ENCODE data around the gene ATE1. TPM values are rescaled to one million over a fixed set of nuclear protein-coding genes. Genes with fewer than 3 reads are reported as not detected.

ATE1 gene
- total and polyA plus RNA-seq, 12 donors: 4.5 to 57.7 (median 42.5) TPM

- no peak for TF ChIP-seq CTCF (IDR thresholded peaks at IDR 0.05)
- Histone ChIP-seq H3K27me3 (no peaks in the 10 kb centered on the region), H3K36me3 (peaks cover 0 to 47% (median 0%) of the 10 kb centered on the region in 9 donors), H3K9me3 (no peaks in the 10 kb centered on the region), H3K27ac (no peak overlapping the region), H3K4me3 (no peak overlapping the region), H3K4me1 (no peaks in the 10 kb centered on the region)
- DNase-seq (no peak), ATAC-seq (no peak)
- 82 to 83% methylated on average over 6 of the region's 6 CpGs for WGBS, 2 donors
- intact Hi-C loops (cut with DNase I): no loop called here
Measured at GRCh38 chr10:121783782-121784372, 144.0 kb downstream of the ATE1 start.

- Histone ChIP-seq H3K4me3 (no peak overlapping the region), H3K9me3 (no peaks in the 10 kb centered on the region), H3K36me3 (peaks cover 0 to 41% (median 0%) of the 10 kb centered on the region in 9 donors), H3K4me1 (no peaks in the 10 kb centered on the region), H3K27ac (no peak overlapping the region), H3K27me3 (no peaks in the 10 kb centered on the region)
- TF ChIP-seq CTCF (IDR thresholded peaks at IDR 0.05): no peak
- WGBS, 2 donors: 95 to 96% methylated on average over 4 of the region's 4 CpGs
- no peak for ATAC-seq
- intact Hi-C loops (cut with DNase I): no loop called here
- no peak for DNase-seq
Measured at GRCh38 chr10:121781101-121781500, 146.7 kb downstream of the ATE1 start.

- peaks cover 0 to 15% (median 5%) of the 10 kb centered on the region in 9 donors for H3K4me1 ChIP-seq
- no peaks in the 10 kb centered on the region for H3K9me3 ChIP-seq
- ATAC-seq (no peak), DNase-seq (no peak)
- no peaks in the 10 kb centered on the region for H3K27me3 ChIP-seq
- intact Hi-C loops (cut with DNase I): no loop called here
- WGBS, 2 donors: 48 to 49% methylated on average over 2 of the region's 2 CpGs
- peaks cover 0 to 28% (median 0%) of the 10 kb centered on the region in 9 donors for H3K36me3 ChIP-seq
- no peak for TF ChIP-seq CTCF (IDR thresholded peaks at IDR 0.05)
- no peak overlapping the region for H3K4me3 ChIP-seq
- no peak overlapping the region for H3K27ac ChIP-seq
Measured at GRCh38 chr10:121774813-121775212, 153.0 kb downstream of the ATE1 start.

- no peak for DNase-seq
- intact Hi-C loops (cut with DNase I): no loop called here
- TF ChIP-seq CTCF (IDR thresholded peaks at IDR 0.05): no peak
- Histone ChIP-seq H3K4me1 (peaks cover 0 to 15% (median 5%) of the 10 kb centered on the region in 9 donors), H3K9me3 (no peaks in the 10 kb centered on the region), H3K27ac (no peak overlapping the region), H3K4me3 (no peak overlapping the region), H3K36me3 (peaks cover 0 to 24% (median 0%) of the 10 kb centered on the region in 9 donors), H3K27me3 (no peaks in the 10 kb centered on the region)
- ATAC-seq: no peak
- WGBS, 2 donors: 76 to 80% methylated on average over 3 of the region's 3 CpGs
Measured at GRCh38 chr10:121774404-121774803, 153.4 kb downstream of the ATE1 start.

All from heart right ventricle (tissue), 16 donors.